Measurements from ENCODE around the gene ZNF469. TPM values are rescaled to one million over a fixed set of nuclear protein-coding genes. Genes with fewer than 3 reads are reported as not detected.

Gene ZNF469
- total RNA-seq, 1 experiment from 2014 or later, result 0.50 TPM

GRCh38 chr16:88413231-88413630 lies 30.5 kb downstream of the ZNF469 start:
- Mint-ChIP-seq H3K27me3 (ENCODE audit: unreplicated experiment) (peaks cover 39% of the 10 kb centered on the region), H3K4me3 (ENCODE audit: low read depth, unreplicated experiment) (no peak overlapping the region), H3K9me3 (ENCODE audit: low read depth, unreplicated experiment) (no peaks in the 10 kb centered on the region), H3K36me3 (ENCODE audit: insufficient read depth, unreplicated experiment) (no peaks in the 10 kb centered on the region), H3K27ac (ENCODE audit: unreplicated experiment) (no peak overlapping the region), H3K4me1 (ENCODE audit: low read depth, unreplicated experiment) (no peaks in the 10 kb centered on the region)
- CTCF ChIA-PET, result no interaction called here
- TF ChIP-seq, protein P1, sequence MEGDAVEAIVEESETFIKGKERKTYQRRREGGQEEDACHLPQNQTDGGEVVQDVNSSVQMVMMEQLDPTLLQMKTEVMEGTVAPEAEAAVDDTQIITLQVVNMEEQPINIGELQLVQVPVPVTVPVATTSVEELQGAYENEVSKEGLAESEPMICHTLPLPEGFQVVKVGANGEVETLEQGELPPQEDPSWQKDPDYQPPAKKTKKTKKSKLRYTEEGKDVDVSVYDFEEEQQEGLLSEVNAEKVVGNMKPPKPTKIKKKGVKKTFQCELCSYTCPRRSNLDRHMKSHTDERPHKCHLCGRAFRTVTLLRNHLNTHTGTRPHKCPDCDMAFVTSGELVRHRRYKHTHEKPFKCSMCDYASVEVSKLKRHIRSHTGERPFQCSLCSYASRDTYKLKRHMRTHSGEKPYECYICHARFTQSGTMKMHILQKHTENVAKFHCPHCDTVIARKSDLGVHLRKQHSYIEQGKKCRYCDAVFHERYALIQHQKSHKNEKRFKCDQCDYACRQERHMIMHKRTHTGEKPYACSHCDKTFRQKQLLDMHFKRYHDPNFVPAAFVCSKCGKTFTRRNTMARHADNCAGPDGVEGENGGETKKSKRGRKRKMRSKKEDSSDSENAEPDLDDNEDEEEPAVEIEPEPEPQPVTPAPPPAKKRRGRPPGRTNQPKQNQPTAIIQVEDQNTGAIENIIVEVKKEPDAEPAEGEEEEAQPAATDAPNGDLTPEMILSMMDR (IDR thresholded peaks at IDR 0.05; ENCODE audit: unreplicated experiment), result no peak
- no TSS peak for BruUV-seq (replicated peaks)
- intact Hi-C loops (cut with micrococcal nuclease; ENCODE audit: unreplicated experiment), result no loop called here
- no peak for DNase-seq

GRCh38 chr16:88413631-88414030 lies 30.9 kb downstream of the ZNF469 start:
- no peaks in the 10 kb centered on the region for H3K9me3 Mint-ChIP-seq (ENCODE audit: low read depth, unreplicated experiment)
- H3K4me3 Mint-ChIP-seq (ENCODE audit: low read depth, unreplicated experiment), result no peak overlapping the region
- DNase-seq, result no peak
- intact Hi-C loops (cut with micrococcal nuclease; ENCODE audit: unreplicated experiment), result no loop called here
- no peak overlapping the region for H3K27ac Mint-ChIP-seq (ENCODE audit: unreplicated experiment)
- CTCF ChIA-PET, result no interaction called here
- no peaks in the 10 kb centered on the region for H3K36me3 Mint-ChIP-seq (ENCODE audit: insufficient read depth, unreplicated experiment)
- BruUV-seq (replicated peaks), result no TSS peak
- TF ChIP-seq, protein P1 (IDR thresholded peaks at IDR 0.05; ENCODE audit: unreplicated experiment), result no peak
- no peaks in the 10 kb centered on the region for H3K4me1 Mint-ChIP-seq (ENCODE audit: low read depth, unreplicated experiment)
- H3K27me3 Mint-ChIP-seq (ENCODE audit: unreplicated experiment), result peaks cover 39% of the 10 kb centered on the region

DNA sequence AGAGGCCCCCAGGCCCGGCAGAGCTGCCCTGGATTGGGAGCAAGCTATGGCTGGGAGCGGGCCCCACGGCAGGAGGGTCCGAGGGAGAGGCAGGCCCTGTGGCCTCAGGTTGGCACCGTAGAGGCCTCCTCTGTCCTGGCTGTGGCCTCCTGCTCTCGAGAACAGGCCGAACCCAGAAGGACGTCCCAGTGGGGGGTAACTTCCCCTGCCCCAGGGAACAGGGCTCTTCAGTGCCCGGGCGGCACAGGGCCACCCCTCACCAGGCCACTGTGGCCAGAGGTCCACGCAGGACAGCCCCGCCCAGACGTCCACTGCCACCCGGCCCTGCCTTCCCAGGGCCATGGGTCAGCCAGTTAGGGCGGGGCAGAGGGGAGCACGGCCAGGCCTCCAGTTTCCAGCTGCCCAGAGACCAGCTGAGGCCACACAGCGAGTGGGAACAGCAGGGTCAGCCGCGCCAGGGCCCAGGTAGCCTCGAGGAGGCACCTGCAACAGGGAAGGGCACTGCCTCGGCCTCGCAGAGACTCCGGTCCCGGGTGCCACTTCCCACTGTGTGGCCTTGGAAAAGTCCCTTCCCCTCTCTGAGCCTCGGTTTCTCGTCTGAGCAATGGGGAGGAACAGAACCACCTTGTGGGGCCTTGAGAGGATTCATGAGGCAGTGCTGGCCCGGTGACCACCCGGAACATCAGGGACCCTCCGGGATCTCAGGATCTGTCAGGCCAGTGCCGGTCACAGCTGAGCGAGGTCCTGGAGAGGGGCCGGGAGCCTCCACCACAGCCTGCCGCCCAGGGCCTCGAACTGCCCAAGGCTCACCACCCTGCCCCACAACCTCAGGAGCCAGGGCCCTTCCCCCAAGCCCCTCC lies 32.0 kb downstream of the ZNF469 start:
- Mint-ChIP-seq H3K9me3 (ENCODE audit: low read depth, unreplicated experiment) (no peaks in the 10 kb centered on the region), H3K4me3 (ENCODE audit: low read depth, unreplicated experiment) (no peak overlapping the region), H3K27me3 (ENCODE audit: unreplicated experiment) (peaks cover 39% of the 10 kb centered on the region), H3K27ac (ENCODE audit: unreplicated experiment) (no peak overlapping the region), H3K36me3 (ENCODE audit: insufficient read depth, unreplicated experiment) (no peaks in the 10 kb centered on the region), H3K4me1 (ENCODE audit: low read depth, unreplicated experiment) (no peaks in the 10 kb centered on the region)
- DNase-seq, result no peak
- CTCF ChIA-PET, result no interaction called here
- intact Hi-C loops (cut with micrococcal nuclease; ENCODE audit: unreplicated experiment), result no loop called here
- BruUV-seq (replicated peaks), result no TSS peak
- TF ChIP-seq, protein P1 (IDR thresholded peaks at IDR 0.05; ENCODE audit: unreplicated experiment), result no peak

DNA sequence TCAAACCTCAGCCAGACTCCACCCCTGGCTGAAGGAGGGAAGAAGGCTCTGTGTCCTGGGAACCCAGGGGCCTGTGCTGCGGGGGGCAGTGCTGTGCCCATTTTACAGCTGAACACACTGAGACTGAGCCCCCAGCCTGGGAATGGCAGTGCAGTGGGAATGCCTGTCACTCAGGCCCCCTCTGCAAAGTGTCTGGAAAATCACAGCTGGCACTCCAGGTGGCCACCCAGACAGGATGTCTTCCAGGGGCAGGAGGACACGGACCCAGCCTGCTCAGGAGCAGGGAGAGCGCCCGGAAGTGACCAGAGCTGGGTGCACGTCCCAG lies 32.6 kb downstream of the ZNF469 start:
- H3K4me1 Mint-ChIP-seq (ENCODE audit: low read depth, unreplicated experiment), result no peaks in the 10 kb centered on the region
- CTCF ChIA-PET, result interaction anchor here (1.5 kb wide), 1 partner anchor 27 kb away, joined by 3 read pairs; no protein-coding TSS in a partner anchor
- TF ChIP-seq, protein P1 (IDR thresholded peaks at IDR 0.05; ENCODE audit: unreplicated experiment), result no peak
- DNase-seq, result no peak
- H3K36me3 Mint-ChIP-seq (ENCODE audit: insufficient read depth, unreplicated experiment), result no peaks in the 10 kb centered on the region
- no TSS peak for BruUV-seq (replicated peaks)
- no peak overlapping the region for H3K4me3 Mint-ChIP-seq (ENCODE audit: low read depth, unreplicated experiment)
- peaks cover 41% of the 10 kb centered on the region for H3K27me3 Mint-ChIP-seq (ENCODE audit: unreplicated experiment)
- no peaks in the 10 kb centered on the region for H3K9me3 Mint-ChIP-seq (ENCODE audit: low read depth, unreplicated experiment)
- intact Hi-C loops (cut with micrococcal nuclease; ENCODE audit: unreplicated experiment), result no loop called here
- H3K27ac Mint-ChIP-seq (ENCODE audit: unreplicated experiment), result no peak overlapping the region

Data from Calu3 (cell line).